AG09319 (cell line): ENCODE results near the gene SMG1.

Experiments
- DNase-seq: peaks from one replicate; pipeline ENCODE4 v3.0.0-alpha.2; 2010; ENCODE audit warnings: low read depth; ENCODE audit errors: extremely low read depth
- CTCF ChIP-seq: IDR thresholded peaks from 2 replicates; pipeline ENCODE4 v1.5.1; 2011; ENCODE audit warnings: low read depth, mild to moderate bottlenecking, inconsistent platforms, low read length, moderate library complexity

The SMG1 gene

GRCh38 chr16:18855196-18855595, 71.0 kb downstream of the SMG1 start:
- no peak for TF ChIP-seq CTCF

GRCh38 chr16:18853694-18854093, 72.5 kb downstream of the SMG1 start:
- no peak for TF ChIP-seq CTCF
- DNase-seq, result peak; percentile 7

More at GRCh38 chr16:18855196-18855595, 71.0 kb downstream of the SMG1 start:
- DNase-seq, result no peak

- no peak for TF ChIP-seq CTCF
- no peak for DNase-seq
Measured at GRCh38 chr16:18852647-18853046, 73.6 kb downstream of the SMG1 start.

GRCh38 chr16:18846416-18846815, 79.8 kb downstream of the SMG1 start:
- DNase-seq, result no peak
- no peak for TF ChIP-seq CTCF

- DNase-seq, result no peak
- TF ChIP-seq CTCF, result no peak
Measured at GRCh38 chr16:18842565-18842964, 83.6 kb downstream of the SMG1 start.

- no peak for DNase-seq
- TF ChIP-seq CTCF, result no peak
Measured at GRCh38 chr16:18841833-18842525, 84.2 kb downstream of the SMG1 start.

GRCh38 chr16:18839555-18839954, 86.7 kb downstream of the SMG1 start:
- TF ChIP-seq CTCF, result no peak
- DNase-seq, result no peak
